Activated CD4-positive, alpha-beta T cell treated with anti-CD3 and anti-CD28 coated beads for 36 hours (primary cell): Measurements from ENCODE around the gene AGRP. TPM values are rescaled to one million over a fixed set of nuclear protein-coding genes. Genes with fewer than 3 reads are reported as not detected.
A peak's percentile ranks its signal among the peaks of the same experiment; 100 is the strongest.

Source experiments
- ATAC-seq: fragments of 200-7000 bp; cut with Tn5 transposase; one replicate; pipeline ENCODE4 v1.10.0; 2021; ENCODE audit warnings: mild to moderate bottlenecking, moderate library complexity
- CTCF ChIA-PET: fragments of 350-600 bp; sonication (Branson Sonifier 250); formaldehyde crosslinking; loops from one replicate; lab custom pipeline; 2021; ENCODE audit warnings: antibody characterized with exemption; lab: Charles Lee
- POLR2A ChIA-PET: fragments of 350-600 bp; sonication (Branson Sonifier 250); formaldehyde crosslinking; loops from one replicate; lab custom pipeline; 2021; ENCODE audit warnings: antibody characterized with exemption, inconsistent platforms; lab: Charles Lee
- DNase-seq: peaks from one replicate; pipeline ENCODE4 v3.0.0-alpha.2; 2020
- H3K27ac Mint-ChIP-seq: one replicate; pipeline ENCODE4 v1.8.0; 2021; ENCODE audit warnings: mixed read lengths
- H3K27me3 Mint-ChIP-seq: one replicate; pipeline ENCODE4 v1.8.0; 2021; ENCODE audit warnings: mixed read lengths
- H3K36me3 Mint-ChIP-seq: one replicate; pipeline ENCODE4 v1.8.0; 2021; ENCODE audit warnings: low read depth, mixed read lengths
- H3K4me1 Mint-ChIP-seq: one replicate; pipeline ENCODE4 v1.8.0; 2021; ENCODE audit warnings: mixed read lengths
- H3K4me3 Mint-ChIP-seq: one replicate; pipeline ENCODE4 v1.8.0; 2021; ENCODE audit warnings: mild to moderate bottlenecking, moderate library complexity, mixed read lengths
- H3K9me3 Mint-ChIP-seq: one replicate; pipeline ENCODE4 v1.8.0; 2021; ENCODE audit warnings: low read depth, mixed read lengths
- intact Hi-C, 2 experiments: fragments of 100-400 bp; cut with DNase I in 1 of 2; cut with micrococcal nuclease in 1 of 2; formaldehyde crosslinking; loops; one replicate each; pipeline versions ENCODE4 v1.14.2 to v1.15.1; 2022 to 2024; cut with DNase I, micrococcal nuclease
- total RNA-seq, 2 experiments: library from RNA; stranded (reverse); gene quantifications; one replicate each; pipeline ENCODE4 v1.2.3, GENCODE V29; 2021

The AGRP gene
- total RNA-seq: not detected

- Mint-ChIP-seq H3K27me3 (no peaks in the 10 kb centered on the region), H3K4me1 (peaks cover 25% of the 10 kb centered on the region), H3K9me3 (no peaks in the 10 kb centered on the region), H3K4me3 (peak within 1 kb of the TSS; percentile 97), H3K36me3 (peaks cover 10% of the 10 kb centered on the region), H3K27ac (peak within 1 kb of the TSS; percentile 98)
- CTCF ChIA-PET: interaction anchor here (22.2 kb wide), 1 partner anchor 33 kb away, joined by 390 read pairs; no protein-coding TSS in a partner anchor
- POLR2A ChIA-PET: no interaction called here
- intact Hi-C loops: loop anchor here in 1 of 2 experiments (5.0 kb wide), 1 partner anchor 179 kb away; the partner anchor contains the start of genes ACD and PARD6A
- ATAC-seq: no peak
- no peak for DNase-seq
Measured at GRCh38 chr16:67483150-67483549, at the start of gene AGRP. TSS of gene AGRP (minus strand) at chr16:67483547. CDS start at chr16:67483398, 149 bp downstream.

- Mint-ChIP-seq H3K27ac (no peak overlapping the region), H3K4me3 (no peak overlapping the region), H3K36me3 (no peaks in the 10 kb centered on the region), H3K27me3 (peaks cover 18% of the 10 kb centered on the region), H3K4me1 (peaks cover 7% of the 10 kb centered on the region), H3K9me3 (no peaks in the 10 kb centered on the region)
- intact Hi-C loops: no loop called here
- no peak for ATAC-seq
- DNase-seq: no peak
- POLR2A ChIA-PET: no interaction called here
- CTCF ChIA-PET: interaction anchor here (0.7 to 5.2 kb wide), 6 partner anchors 8 to 269 kb away, joined by 3 to 43 read pairs (median 3); partner anchors contain the start of gene ATP6V0D1
Measured at GRCh38 chr16:67531247-67531646, 47.9 kb upstream of the AGRP start.

- ChIA-PET CTCF (interaction anchor here (0.7 to 5.2 kb wide), 10 partner anchors 9 to 270 kb away, joined by 3 to 43 read pairs (median 4); partner anchors contain the start of gene ATP6V0D1), POLR2A (interaction anchor here (1.2 kb wide), 1 partner anchor 115 kb away, joined by 4 read pairs; the partner anchor contains the start of gene CARMIL2)
- Mint-ChIP-seq H3K9me3 (no peaks in the 10 kb centered on the region), H3K4me3 (peak overlapping the region; percentile 64), H3K27ac (peak overlapping the region; percentile 58), H3K27me3 (peaks cover 16% of the 10 kb centered on the region), H3K36me3 (no peaks in the 10 kb centered on the region), H3K4me1 (peaks cover 7% of the 10 kb centered on the region)
- intact Hi-C loops: no loop called here
- ATAC-seq (peak; percentile 27), DNase-seq (peak; percentile 40)
Measured at GRCh38 chr16:67530013-67530939, 46.9 kb upstream of the AGRP start.

GRCh38 chr16:67529582-67530012 lies 46.2 kb upstream of the AGRP start:
- H3K27ac Mint-ChIP-seq: peak overlapping the region; percentile 58
- CTCF ChIA-PET: interaction anchor here (0.6 to 5.2 kb wide), 7 partner anchors 8 to 138 kb away, joined by 3 to 43 read pairs (median 5); no protein-coding TSS in a partner anchor
- POLR2A ChIA-PET: interaction anchor here (1.2 kb wide), 1 partner anchor 116 kb away, joined by 4 read pairs; the partner anchor contains the start of gene CARMIL2
- DNase-seq: no peak
- ATAC-seq: no peak
- peak overlapping the region; percentile 64 for H3K4me3 Mint-ChIP-seq
- H3K27me3 Mint-ChIP-seq: peaks cover 14% of the 10 kb centered on the region
- peaks cover 7% of the 10 kb centered on the region for H3K4me1 Mint-ChIP-seq
- no peaks in the 10 kb centered on the region for H3K36me3 Mint-ChIP-seq
- intact Hi-C loops: loop anchor here in 1 of 2 experiments (10.0 kb wide), 2 partner anchors 275 to 315 kb away; partner anchors contain the start of genes CENPT, NUTF2, RANBP10 and THAP11
- H3K9me3 Mint-ChIP-seq: no peaks in the 10 kb centered on the region

GRCh38 chr16:67528870-67529581 lies 45.7 kb upstream of the AGRP start:
- Mint-ChIP-seq H3K4me3 (peak overlapping the region; percentile 64), H3K4me1 (peaks cover 7% of the 10 kb centered on the region), H3K27ac (no peak overlapping the region), H3K27me3 (peaks cover 14% of the 10 kb centered on the region), H3K9me3 (no peaks in the 10 kb centered on the region), H3K36me3 (no peaks in the 10 kb centered on the region)
- intact Hi-C loops: loop anchor here in 1 of 2 experiments (10.0 kb wide), 2 partner anchors 276 to 316 kb away; partner anchors contain the start of genes CENPT, NUTF2, RANBP10 and THAP11
- CTCF ChIA-PET: interaction anchor here (0.6 to 5.2 kb wide), 8 partner anchors 8 to 262 kb away, joined by 3 to 43 read pairs (median 4); no protein-coding TSS in a partner anchor
- POLR2A ChIA-PET: interaction anchor here (0.8 to 1.2 kb wide), 2 partner anchors 32 to 116 kb away, joined by 4 read pairs; partner anchors contain the start of gene CARMIL2
- DNase-seq (peak; percentile 58), ATAC-seq (peak; percentile 62)

- DNase-seq (peak; percentile 65), ATAC-seq (peak; percentile 67)
- Mint-ChIP-seq H3K4me1 (peaks cover 7% of the 10 kb centered on the region), H3K9me3 (no peaks in the 10 kb centered on the region), H3K27ac (peak within 1 kb of the TSS; percentile 58), H3K4me3 (peak within 1 kb of the TSS; percentile 64), H3K27me3 (peaks cover 14% of the 10 kb centered on the region), H3K36me3 (no peaks in the 10 kb centered on the region)
- CTCF ChIA-PET: interaction anchor here (0.6 to 5.2 kb wide), 4 partner anchors 7 to 1596 kb away, joined by 3 to 43 read pairs (median 6); no protein-coding TSS in a partner anchor
- intact Hi-C loops: loop anchor here in 1 of 2 experiments (10.0 kb wide), 2 partner anchors 276 to 316 kb away; partner anchors contain the start of genes CENPT, NUTF2, RANBP10 and THAP11
- POLR2A ChIA-PET: interaction anchor here (0.8 to 1.2 kb wide), 2 partner anchors 33 to 117 kb away, joined by 4 read pairs; partner anchors contain the start of gene CARMIL2
Measured at GRCh38 chr16:67528222-67528869, 45.0 kb upstream of the AGRP start, which contains the start of gene RIPOR1. TSS of gene RIPOR1 (plus strand) at chr16:67528829. CDS start at chr16:67538447, 9,618 bp downstream.

GRCh38 chr16:67526149-67526791 lies 42.9 kb upstream of the AGRP start:
- intact Hi-C loops: loop anchor here in 1 of 2 experiments (10.0 kb wide), 2 partner anchors 279 to 319 kb away; partner anchors contain the start of genes CENPT, NUTF2, RANBP10 and THAP11
- no peak overlapping the region for H3K4me3 Mint-ChIP-seq

GRCh38 chr16:67525176-67525860 lies 42.0 kb upstream of the AGRP start:
- H3K27me3 Mint-ChIP-seq: peaks cover 5% of the 10 kb centered on the region
- peaks cover 14% of the 10 kb centered on the region for H3K4me1 Mint-ChIP-seq
- no peak overlapping the region for H3K4me3 Mint-ChIP-seq
- CTCF ChIA-PET: interaction anchor here (0.6 to 2.0 kb wide), 9 partner anchors 12 to 200 kb away, joined by 3 to 8 read pairs (median 3); partner anchors contain the start of gene ATP6V0D1
- H3K36me3 Mint-ChIP-seq: no peaks in the 10 kb centered on the region
- intact Hi-C loops: loop anchor here in 1 of 2 experiments (10.0 kb wide), 2 partner anchors 279 to 319 kb away; partner anchors contain the start of genes CENPT, NUTF2, RANBP10 and THAP11
- ATAC-seq (no peak), DNase-seq (no peak)
- H3K27ac Mint-ChIP-seq: no peak overlapping the region
- POLR2A ChIA-PET: interaction anchor here (0.5 to 0.9 kb wide), 2 partner anchors 11 to 115 kb away, joined by 4 to 7 read pairs; no protein-coding TSS in a partner anchor
- H3K9me3 Mint-ChIP-seq: no peaks in the 10 kb centered on the region

More at GRCh38 chr16:67526149-67526791, 42.9 kb upstream of the AGRP start:
- Mint-ChIP-seq H3K27me3 (peaks cover 11% of the 10 kb centered on the region), H3K27ac (no peak overlapping the region), H3K4me1 (peaks cover 11% of the 10 kb centered on the region), H3K36me3 (no peaks in the 10 kb centered on the region), H3K9me3 (no peaks in the 10 kb centered on the region)
- ChIA-PET CTCF (interaction anchor here (0.6 to 2.0 kb wide), 9 partner anchors 9 to 199 kb away, joined by 3 to 8 read pairs (median 3); no protein-coding TSS in a partner anchor), POLR2A (interaction anchor here (0.9 kb wide), 1 partner anchor 10 kb away, joined by 4 read pairs; no protein-coding TSS in a partner anchor)
- ATAC-seq (no peak), DNase-seq (no peak)
